Liver (tissue), 9 donors: ENCODE results near the gene LIPJ. TPM values are rescaled to one million over a fixed set of nuclear protein-coding genes. Genes with fewer than 3 reads are reported as not detected.

Source experiments
- DNase-seq: peaks from one replicate; pipeline ENCODE4 v3.0.0-alpha.2; 2017; ENCODE audit warnings: low spot score
- H3K27ac ChIP-seq, 2 donors: one replicate each; pipeline ENCODE4 v1.7.0; 2013; ENCODE audit warnings: inconsistent platforms in 2 of 2, low read length in 2 of 2, control low read depth in 1 of 2, low read depth in 1 of 2, mild to moderate bottlenecking in 1 of 2
- H3K27me3 ChIP-seq, 4 donors: one replicate each; pipeline versions ENCODE4 v1.6.1 to v1.7.0; 2013; ENCODE audit warnings: low read length in 3 of 4, inconsistent platforms in 1 of 4, mild to moderate bottlenecking in 1 of 4, moderate library complexity in 1 of 4; ENCODE audit not compliant: control insufficient read depth in 4 of 4, insufficient read depth in 4 of 4
- H3K36me3 ChIP-seq, 4 donors: one replicate each; pipeline versions ENCODE4 v1.6.1 to v1.7.0; 2013; ENCODE audit warnings: low read length in 3 of 4, mild to moderate bottlenecking in 3 of 4, low read depth in 1 of 4, moderate library complexity in 1 of 4; ENCODE audit not compliant: control insufficient read depth in 4 of 4, insufficient read depth in 3 of 4
- H3K4me1 ChIP-seq, 4 donors: one replicate each; pipeline versions ENCODE4 v1.6.1 to v1.7.0; 2013; ENCODE audit warnings: low read length in 3 of 4, mild to moderate bottlenecking in 3 of 4, moderate library complexity in 1 of 4; ENCODE audit not compliant: control insufficient read depth in 4 of 4, insufficient read depth in 4 of 4
- H3K4me3 ChIP-seq, 3 donors: one replicate each; pipeline versions ENCODE4 v1.6.1 to v1.7.0; 2013; ENCODE audit warnings: low read length in 3 of 3, control low read depth in 1 of 3, low read depth in 1 of 3, mild to moderate bottlenecking in 1 of 3
- H3K9ac ChIP-seq, 2 donors: one replicate each; pipeline ENCODE4 v1.7.0; 2013; ENCODE audit warnings: low read length in 2 of 2, mild to moderate bottlenecking in 2 of 2, moderate library complexity in 2 of 2, control low read depth in 1 of 2, low read depth in 1 of 2
- H3K9me3 ChIP-seq, 4 donors: one replicate each; pipeline versions ENCODE4 v1.6.1 to v1.7.0; 2013; ENCODE audit warnings: low read length in 3 of 4; ENCODE audit not compliant: control insufficient read depth in 4 of 4
- ATF3 ChIP-seq: IDR thresholded peaks from 2 replicates; pipeline ENCODE4 v1.6.1; 2016; ENCODE audit warnings: antibody characterized with exemption
- EGR1 ChIP-seq, 2 donors: IDR thresholded peaks; 2 replicates each; pipeline ENCODE4 v1.6.1; 2016 to 2018; ENCODE audit warnings: antibody characterized with exemption in 2 of 2, low read depth in 2 of 2
- FOXA1 ChIP-seq: IDR thresholded peaks from 2 replicates; pipeline ENCODE4 v1.6.1; 2016; ENCODE audit warnings: antibody characterized with exemption
- FOXA2 ChIP-seq: IDR thresholded peaks from 2 replicates; pipeline ENCODE4 v1.6.1; 2016; ENCODE audit warnings: antibody characterized with exemption
- HNF4A ChIP-seq, 2 donors: conservative IDR thresholded peaks; 2 replicates each; pipeline ENCODE4 v1.6.1; 2016; ENCODE audit warnings: antibody characterized with exemption in 2 of 2, mild to moderate bottlenecking in 2 of 2
- HNF4G ChIP-seq: IDR thresholded peaks from 2 replicates; pipeline ENCODE4 v1.6.1; 2016; ENCODE audit warnings: antibody characterized with exemption
- NR2F2 ChIP-seq: IDR thresholded peaks from 2 replicates; pipeline ENCODE4 v1.6.1; 2016; ENCODE audit warnings: antibody characterized with exemption
- RAD21 ChIP-seq, 2 donors: IDR thresholded peaks; 2 replicates each; pipeline ENCODE4 v1.6.1; 2016; ENCODE audit warnings: antibody characterized with exemption in 2 of 2, mild to moderate bottlenecking in 2 of 2
- REST ChIP-seq: IDR thresholded peaks from 2 replicates; pipeline ENCODE4 v1.6.1; 2016; ENCODE audit warnings: antibody characterized with exemption, mild to moderate bottlenecking
- RXRA ChIP-seq, 2 donors: IDR thresholded peaks; 2 replicates each; pipeline ENCODE4 v1.6.1; 2017 to 2018; ENCODE audit warnings: antibody characterized with exemption in 2 of 2, mild to moderate bottlenecking in 1 of 2
- SP1 ChIP-seq: IDR thresholded peaks from 2 replicates; pipeline ENCODE4 v1.6.1; 2018; ENCODE audit warnings: antibody characterized with exemption, mild to moderate bottlenecking
- TAF1 ChIP-seq: conservative IDR thresholded peaks from 2 replicates; pipeline ENCODE4 v1.6.1; 2016; ENCODE audit warnings: antibody characterized with exemption, mild to moderate bottlenecking
- YY1 ChIP-seq: IDR thresholded peaks from 2 replicates; pipeline ENCODE4 v1.6.1; 2016; ENCODE audit warnings: antibody characterized with exemption, mild to moderate bottlenecking
- WGBS: extraction: QIAGEN DNeasy Blood & Tissue Kit; methylation state at CpG from one replicate; pipeline ENCODE4 v1.1.7; 2013; 5-methylcytosine and 5-hydroxymethylcytosine counted together
- polyA plus RNA-seq, 2 donors: library from polyadenylated mRNA; stranded (reverse) in 1 of 2; unstranded in 1 of 2; fragments of 200-250 nt in 1 of 2; fragments of >200 nt in 1 of 2; fragmentation: Nextera tagmentation in 1 of 2; extraction: Ambion mirVana in 1 of 2; gene quantifications; one replicate each; pipeline versions ENCODE4 v1.2.1 to v1.2.3, GENCODE V29; 2013 to 2015
- total RNA-seq, 2 donors: library from RNA; depleted of rRNA; stranded (reverse); fragments of >200 nt; gene quantifications; one replicate each; pipeline ENCODE4 v1.2.3, GENCODE V29; 2014
- TF ChIP-seq, protein P1 (sequence below): IDR thresholded peaks from 2 replicates; pipeline ENCODE4 v1.6.1; 2016; ENCODE audit warnings: antibody characterized with exemption
- TF ChIP-seq, protein P2 (sequence below): fragments of 150-350 bp; IDR thresholded peaks from 2 replicates; pipeline ENCODE4 v1.5.1; 2017; ENCODE audit warnings: improper control_type of control experiment, low read depth, low read length; ENCODE audit not compliant: missing input control
- TF ChIP-seq, protein P3 (sequence below): IDR thresholded peaks from 2 replicates; pipeline ENCODE4 v1.6.1; 2016; ENCODE audit warnings: antibody characterized with exemption
- donor health status: healthy.
- donor health status: healthy.
- donor health status: healthy.
- donor health status: healthy.
- donor health status: healthy.

LIPJ gene
- total and polyA plus RNA-seq, 4 donors, result 0.01 to 0.17 (median 0.11) TPM; not detected in 1

DNA sequence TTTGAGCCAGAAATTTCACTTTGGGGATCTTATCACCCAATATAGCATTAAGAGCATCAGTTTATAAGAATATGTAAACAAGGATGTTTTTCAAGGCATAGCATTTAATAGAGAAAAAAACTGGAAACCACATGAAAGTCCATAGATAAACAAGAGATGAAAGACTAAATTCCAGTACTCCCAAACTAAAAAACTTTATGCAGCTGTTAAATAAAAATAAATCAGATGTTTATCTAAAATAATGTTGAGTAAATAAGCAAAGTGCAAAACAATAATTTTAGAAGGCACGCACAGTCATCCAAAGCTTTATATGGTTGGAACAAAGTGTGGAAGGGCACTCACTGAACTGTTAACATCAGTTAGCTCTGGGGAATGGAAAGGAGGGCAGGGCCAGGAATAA is 24.4 kb upstream of the LIPJ start:
- Histone ChIP-seq H3K27me3 (no peaks in the 10 kb centered on the region), H3K27ac (no peak overlapping the region), H3K4me3 (no peak overlapping the region), H3K9ac (no peak overlapping the region), H3K36me3 (no peaks in the 10 kb centered on the region), H3K4me1 (peaks cover 0 to 3% (median 0%) of the 10 kb centered on the region in 4 donors), H3K9me3 (no peaks in the 10 kb centered on the region)
- TF ChIP-seq HNF4G (no peak), RXRA (IDR thresholded peaks at IDR 0.05) (no peak), SP1 (no peak), ATF3 (no peak), EGR1 (IDR thresholded peaks at IDR 0.05; ENCODE audit: low read depth in 2 of 2) (no peak), TAF1 (no peak), RAD21 (IDR thresholded peaks at IDR 0.05) (no peak), NR2F2 (no peak), HNF4A (conservative IDR thresholded peaks at IDR 0.05) (no peak), FOXA2 (no peak), YY1 (no peak), FOXA1 (no peak), REST (no peak)
- TF ChIP-seq, protein P1, sequence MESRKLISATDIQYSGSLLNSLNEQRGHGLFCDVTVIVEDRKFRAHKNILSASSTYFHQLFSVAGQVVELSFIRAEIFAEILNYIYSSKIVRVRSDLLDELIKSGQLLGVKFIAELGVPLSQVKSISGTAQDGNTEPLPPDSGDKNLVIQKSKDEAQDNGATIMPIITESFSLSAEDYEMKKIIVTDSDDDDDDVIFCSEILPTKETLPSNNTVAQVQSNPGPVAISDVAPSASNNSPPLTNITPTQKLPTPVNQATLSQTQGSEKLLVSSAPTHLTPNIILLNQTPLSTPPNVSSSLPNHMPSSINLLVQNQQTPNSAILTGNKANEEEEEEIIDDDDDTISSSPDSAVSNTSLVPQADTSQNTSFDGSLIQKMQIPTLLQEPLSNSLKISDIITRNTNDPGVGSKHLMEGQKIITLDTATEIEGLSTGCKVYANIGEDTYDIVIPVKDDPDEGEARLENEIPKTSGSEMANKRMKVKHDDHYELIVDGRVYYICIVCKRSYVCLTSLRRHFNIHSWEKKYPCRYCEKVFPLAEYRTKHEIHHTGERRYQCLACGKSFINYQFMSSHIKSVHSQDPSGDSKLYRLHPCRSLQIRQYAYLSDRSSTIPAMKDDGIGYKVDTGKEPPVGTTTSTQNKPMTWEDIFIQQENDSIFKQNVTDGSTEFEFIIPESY, result no peak
- TF ChIP-seq, protein P2, sequence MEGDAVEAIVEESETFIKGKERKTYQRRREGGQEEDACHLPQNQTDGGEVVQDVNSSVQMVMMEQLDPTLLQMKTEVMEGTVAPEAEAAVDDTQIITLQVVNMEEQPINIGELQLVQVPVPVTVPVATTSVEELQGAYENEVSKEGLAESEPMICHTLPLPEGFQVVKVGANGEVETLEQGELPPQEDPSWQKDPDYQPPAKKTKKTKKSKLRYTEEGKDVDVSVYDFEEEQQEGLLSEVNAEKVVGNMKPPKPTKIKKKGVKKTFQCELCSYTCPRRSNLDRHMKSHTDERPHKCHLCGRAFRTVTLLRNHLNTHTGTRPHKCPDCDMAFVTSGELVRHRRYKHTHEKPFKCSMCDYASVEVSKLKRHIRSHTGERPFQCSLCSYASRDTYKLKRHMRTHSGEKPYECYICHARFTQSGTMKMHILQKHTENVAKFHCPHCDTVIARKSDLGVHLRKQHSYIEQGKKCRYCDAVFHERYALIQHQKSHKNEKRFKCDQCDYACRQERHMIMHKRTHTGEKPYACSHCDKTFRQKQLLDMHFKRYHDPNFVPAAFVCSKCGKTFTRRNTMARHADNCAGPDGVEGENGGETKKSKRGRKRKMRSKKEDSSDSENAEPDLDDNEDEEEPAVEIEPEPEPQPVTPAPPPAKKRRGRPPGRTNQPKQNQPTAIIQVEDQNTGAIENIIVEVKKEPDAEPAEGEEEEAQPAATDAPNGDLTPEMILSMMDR, result no peak
- TF ChIP-seq, protein P3, sequence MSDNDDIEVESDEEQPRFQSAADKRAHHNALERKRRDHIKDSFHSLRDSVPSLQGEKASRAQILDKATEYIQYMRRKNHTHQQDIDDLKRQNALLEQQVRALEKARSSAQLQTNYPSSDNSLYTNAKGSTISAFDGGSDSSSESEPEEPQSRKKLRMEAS, result no peak
- no peak for DNase-seq
- WGBS, result 94% methylated on average over 1 of the region's 1 CpG

DNA sequence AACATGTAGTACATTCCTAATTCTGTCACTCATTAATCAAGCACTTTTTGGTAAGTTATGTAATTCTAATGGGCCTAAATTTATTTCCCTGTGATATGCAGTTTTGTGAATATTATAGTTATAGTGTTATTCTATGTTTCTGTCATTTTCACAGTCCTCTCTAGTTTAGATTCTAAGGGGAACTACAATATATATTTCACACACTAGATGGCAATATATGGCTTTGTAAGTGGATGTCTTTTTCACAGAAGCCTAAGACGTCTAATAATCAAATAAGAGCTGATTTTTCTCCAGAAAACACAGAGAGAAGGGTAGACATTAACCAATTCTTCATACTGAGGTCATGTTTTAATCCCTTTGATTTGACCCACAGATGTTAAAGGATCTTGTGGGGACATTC is 21.5 kb upstream of the LIPJ start:
- H3K36me3 ChIP-seq, result no peaks in the 10 kb centered on the region
- 3% methylated on average over 1 of the region's 1 CpG for WGBS
- no peaks in the 10 kb centered on the region for H3K27me3 ChIP-seq
- no peak overlapping the region for H3K9ac ChIP-seq
- H3K4me1 ChIP-seq, result peaks cover 0 to 3% (median 0%) of the 10 kb centered on the region in 4 donors
- no peak overlapping the region for H3K4me3 ChIP-seq
- no peak for DNase-seq
- TF ChIP-seq, protein P2, result peak; percentile 47
- TF ChIP-seq RXRA (IDR thresholded peaks at IDR 0.05) (no peak), EGR1 (IDR thresholded peaks at IDR 0.05; ENCODE audit: low read depth in 2 of 2) (no peak), RAD21 (IDR thresholded peaks at IDR 0.05) (peak; percentile 78 to 82)
- no peak overlapping the region for H3K27ac ChIP-seq
- H3K9me3 ChIP-seq, result no peaks in the 10 kb centered on the region
